T-helper 17 cell (primary cell): ENCODE data around the gene GRM5. TPM values are rescaled to one million over a fixed set of nuclear protein-coding genes. Genes with fewer than 3 reads are reported as not detected.

Source experiments
- ATAC-seq: fragments of 150-1000 bp; cut with Tn5 transposase; 2 replicates; pipeline ENCODE4 v1.10.0; 2021; ENCODE audit warnings: mild to moderate bottlenecking, moderate library complexity
- DNase-seq, 3 donors: peaks; one replicate each; pipeline versions ENCODE4 v3.0.0 to v3.0.0-alpha.2; 2020 to 2021
- H3K9me3 ChIP-seq: one replicate; pipeline ENCODE4 v1.7.0; 2013; ENCODE audit warnings: low read length, mild to moderate bottlenecking; ENCODE audit not compliant: control insufficient read depth, poor library complexity, severe bottlenecking
- H3K27ac Mint-ChIP-seq: one replicate; pipeline ENCODE4 v1.8.0; 2022; ENCODE audit warnings: mild to moderate bottlenecking, moderate library complexity, mixed read lengths
- H3K27me3 Mint-ChIP-seq: one replicate; pipeline ENCODE4 v1.8.0; 2022; ENCODE audit warnings: mixed read lengths
- H3K36me3 Mint-ChIP-seq: one replicate; pipeline ENCODE4 v1.8.0; 2022; ENCODE audit warnings: low read depth, mixed read lengths
- H3K4me1 Mint-ChIP-seq: one replicate; pipeline ENCODE4 v1.8.0; 2022; ENCODE audit warnings: mild to moderate bottlenecking, mixed read lengths
- H3K4me3 Mint-ChIP-seq: one replicate; pipeline ENCODE4 v1.8.0; 2022; ENCODE audit warnings: mild to moderate bottlenecking, moderate library complexity, mixed read lengths
- total RNA-seq, 4 donors: library from RNA in 2 of 4; stranded (reverse) in 2 of 4; gene quantifications; one replicate each; pipeline ENCODE4 v1.2.3 and lab custom pipeline; 2022 to 2026

The GRM5 gene
- total RNA-seq, 2 donors from 2014 or later = not detected

- Mint-ChIP-seq H3K36me3 (no peaks in the 10 kb centered on the region), H3K27me3 (peaks cover 5% of the 10 kb centered on the region), H3K4me1 (no peaks in the 10 kb centered on the region), H3K4me3 (no peak overlapping the region), H3K27ac (no peak overlapping the region)
- ATAC-seq (no peak), DNase-seq (no peak)
- no peaks in the 10 kb centered on the region for H3K9me3 ChIP-seq
Observed at GRCh38 chr11:88454881-88455280, 610.9 kb downstream of the GRM5 start.

Other genes with a start within 250 kb of the GRM5 start
- not detected for gene TYR, start 111.9 kb upstream of the GRM5 start, total RNA-seq